Bronchial epithelial cell (primary cell): Measurements from ENCODE around the gene RALGAPA2. TPM values are rescaled to one million over a fixed set of nuclear protein-coding genes. Genes with fewer than 3 reads are reported as not detected.

Source experiments
- DNase-seq: peaks from one replicate; pipeline ENCODE4 v3.0.0-alpha.2; 2010; ENCODE audit warnings: low read depth
- FAIRE-seq: peaks from 2 replicates; lab custom pipeline; 2011; peaks lifted over from hg19 to GRCh38; lab: Jason Lieb, UNC
- H3K27me3 ChIP-seq: 2 replicates; pipeline ENCODE4 v1.5.1; 2011; ENCODE audit warnings: low read length; ENCODE audit not compliant: control insufficient read depth, insufficient read depth
- H3K36me3 ChIP-seq: 2 replicates; pipeline ENCODE4 v1.5.1; 2011; ENCODE audit warnings: low read length; ENCODE audit not compliant: control insufficient read depth, insufficient read depth
- H3K4me3 ChIP-seq: 2 replicates; pipeline ENCODE4 v1.5.1; 2011; ENCODE audit warnings: mild to moderate bottlenecking, low read depth, low read length, control low read depth
- total RNA-seq: library from RNA; depleted of rRNA; stranded (reverse); fragments of >200 nt; gene quantifications from 2 replicates; pipeline ENCODE4 v1.2.1, GENCODE V29; 2014
- TF ChIP-seq, protein P1 (sequence below): IDR thresholded peaks from 2 replicates; pipeline ENCODE4 v1.5.1; 2011; ENCODE audit warnings: mild to moderate bottlenecking, moderate library complexity, low read length, control low read depth, inconsistent platforms; ENCODE audit not compliant: insufficient read depth, severe bottlenecking

RALGAPA2 gene
- total RNA-seq, 1 donor from 2014 or later: 8.7 TPM

DNA sequence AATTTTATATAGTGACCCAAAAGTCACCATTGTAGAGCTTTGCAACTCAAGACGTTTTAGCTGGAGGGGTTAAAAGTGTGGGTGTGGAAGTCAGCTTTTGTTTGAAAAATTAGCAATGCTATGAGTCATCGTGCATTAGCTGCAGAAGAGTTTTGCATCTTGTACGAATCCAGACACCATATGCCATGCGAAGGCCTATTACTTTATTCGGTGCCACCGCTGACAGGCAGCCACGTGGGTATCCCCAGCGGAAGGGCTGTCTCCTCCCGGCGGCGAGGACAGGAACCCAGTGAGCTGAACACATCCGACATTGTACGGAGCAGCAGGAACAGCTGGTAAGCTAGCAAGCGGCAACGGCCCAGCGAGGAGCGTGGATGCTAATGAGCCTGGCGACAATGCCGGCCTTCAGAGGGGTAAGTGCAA, 260.2 kb downstream of the RALGAPA2 start:
- TF ChIP-seq, protein P1, sequence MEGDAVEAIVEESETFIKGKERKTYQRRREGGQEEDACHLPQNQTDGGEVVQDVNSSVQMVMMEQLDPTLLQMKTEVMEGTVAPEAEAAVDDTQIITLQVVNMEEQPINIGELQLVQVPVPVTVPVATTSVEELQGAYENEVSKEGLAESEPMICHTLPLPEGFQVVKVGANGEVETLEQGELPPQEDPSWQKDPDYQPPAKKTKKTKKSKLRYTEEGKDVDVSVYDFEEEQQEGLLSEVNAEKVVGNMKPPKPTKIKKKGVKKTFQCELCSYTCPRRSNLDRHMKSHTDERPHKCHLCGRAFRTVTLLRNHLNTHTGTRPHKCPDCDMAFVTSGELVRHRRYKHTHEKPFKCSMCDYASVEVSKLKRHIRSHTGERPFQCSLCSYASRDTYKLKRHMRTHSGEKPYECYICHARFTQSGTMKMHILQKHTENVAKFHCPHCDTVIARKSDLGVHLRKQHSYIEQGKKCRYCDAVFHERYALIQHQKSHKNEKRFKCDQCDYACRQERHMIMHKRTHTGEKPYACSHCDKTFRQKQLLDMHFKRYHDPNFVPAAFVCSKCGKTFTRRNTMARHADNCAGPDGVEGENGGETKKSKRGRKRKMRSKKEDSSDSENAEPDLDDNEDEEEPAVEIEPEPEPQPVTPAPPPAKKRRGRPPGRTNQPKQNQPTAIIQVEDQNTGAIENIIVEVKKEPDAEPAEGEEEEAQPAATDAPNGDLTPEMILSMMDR: no peak
- Histone ChIP-seq H3K27me3 (no peaks in the 10 kb centered on the region), H3K4me3 (no peak overlapping the region), H3K36me3 (peaks cover 1% of the 10 kb centered on the region)
- FAIRE-seq: no peak
- DNase-seq: peak; percentile 84

DNA sequence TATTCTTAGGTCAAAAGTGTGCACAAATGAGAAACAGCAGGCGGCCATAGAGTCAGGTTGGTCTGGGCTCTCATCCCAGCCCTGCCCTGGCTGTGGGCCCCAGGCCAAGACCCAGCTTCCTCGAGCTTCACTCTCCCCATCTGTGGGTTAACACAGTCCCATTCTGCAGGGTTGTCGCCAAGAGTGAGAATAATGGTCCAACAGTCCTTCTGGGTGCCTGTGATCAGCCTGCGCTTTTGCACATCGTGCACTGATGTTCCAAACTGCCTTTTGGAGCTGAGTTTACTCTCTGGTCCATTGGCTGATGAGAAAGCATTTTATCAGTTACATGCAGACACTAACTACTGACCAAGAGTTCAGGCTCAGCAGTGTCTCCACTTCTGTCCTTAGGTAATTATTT, 261.9 kb downstream of the RALGAPA2 start:
- Histone ChIP-seq H3K4me3 (no peak overlapping the region), H3K27me3 (no peaks in the 10 kb centered on the region), H3K36me3 (peaks cover 1% of the 10 kb centered on the region)
- TF ChIP-seq, protein P1: no peak
- FAIRE-seq: no peak
- DNase-seq: no peak

- TF ChIP-seq, protein P1: no peak
- no peaks in the 10 kb centered on the region for H3K27me3 ChIP-seq
- DNase-seq (no peak), FAIRE-seq (no peak)
- no peak overlapping the region for H3K4me3 ChIP-seq
- H3K36me3 ChIP-seq: peaks cover 1% of the 10 kb centered on the region
Measured at GRCh38 chr20:20448881-20449280, 263.6 kb downstream of the RALGAPA2 start.

GRCh38 chr20:20447196-20447595, 265.2 kb downstream of the RALGAPA2 start:
- Histone ChIP-seq H3K36me3 (peaks cover 1% of the 10 kb centered on the region), H3K4me3 (no peak overlapping the region), H3K27me3 (no peaks in the 10 kb centered on the region)
- DNase-seq (no peak), FAIRE-seq (no peak)
- TF ChIP-seq, protein P1: no peak

GRCh38 chr20:20446425-20447015, 265.9 kb downstream of the RALGAPA2 start:
- DNase-seq: no peak
- no peak for FAIRE-seq
- peaks cover 1% of the 10 kb centered on the region for H3K36me3 ChIP-seq
- no peaks in the 10 kb centered on the region for H3K27me3 ChIP-seq
- no peak overlapping the region for H3K4me3 ChIP-seq
- TF ChIP-seq, protein P1: no peak

GRCh38 chr20:20446001-20446400, 266.4 kb downstream of the RALGAPA2 start:
- no peak for DNase-seq
- TF ChIP-seq, protein P1: no peak
- no peak overlapping the region for H3K4me3 ChIP-seq
- H3K27me3 ChIP-seq: no peaks in the 10 kb centered on the region
- H3K36me3 ChIP-seq: peaks cover 1% of the 10 kb centered on the region
- no peak for FAIRE-seq
